Embryonic facial prominence (tissue), 1 donor: ENCODE measurements around the gene MPP4.

Experiments used
- DNase-seq: peaks from one replicate; pipeline ENCODE4 v3.0.0-alpha.2; 2016; ENCODE audit errors: extremely low spot score

The MPP4 gene, protein sequence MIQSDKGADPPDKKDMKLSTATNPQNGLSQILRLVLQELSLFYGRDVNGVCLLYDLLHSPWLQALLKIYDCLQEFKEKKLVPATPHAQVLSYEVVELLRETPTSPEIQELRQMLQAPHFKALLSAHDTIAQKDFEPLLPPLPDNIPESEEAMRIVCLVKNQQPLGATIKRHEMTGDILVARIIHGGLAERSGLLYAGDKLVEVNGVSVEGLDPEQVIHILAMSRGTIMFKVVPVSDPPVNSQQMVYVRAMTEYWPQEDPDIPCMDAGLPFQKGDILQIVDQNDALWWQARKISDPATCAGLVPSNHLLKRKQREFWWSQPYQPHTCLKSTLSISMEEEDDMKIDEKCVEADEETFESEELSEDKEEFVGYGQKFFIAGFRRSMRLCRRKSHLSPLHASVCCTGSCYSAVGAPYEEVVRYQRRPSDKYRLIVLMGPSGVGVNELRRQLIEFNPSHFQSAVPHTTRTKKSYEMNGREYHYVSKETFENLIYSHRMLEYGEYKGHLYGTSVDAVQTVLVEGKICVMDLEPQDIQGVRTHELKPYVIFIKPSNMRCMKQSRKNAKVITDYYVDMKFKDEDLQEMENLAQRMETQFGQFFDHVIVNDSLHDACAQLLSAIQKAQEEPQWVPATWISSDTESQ

DNA sequence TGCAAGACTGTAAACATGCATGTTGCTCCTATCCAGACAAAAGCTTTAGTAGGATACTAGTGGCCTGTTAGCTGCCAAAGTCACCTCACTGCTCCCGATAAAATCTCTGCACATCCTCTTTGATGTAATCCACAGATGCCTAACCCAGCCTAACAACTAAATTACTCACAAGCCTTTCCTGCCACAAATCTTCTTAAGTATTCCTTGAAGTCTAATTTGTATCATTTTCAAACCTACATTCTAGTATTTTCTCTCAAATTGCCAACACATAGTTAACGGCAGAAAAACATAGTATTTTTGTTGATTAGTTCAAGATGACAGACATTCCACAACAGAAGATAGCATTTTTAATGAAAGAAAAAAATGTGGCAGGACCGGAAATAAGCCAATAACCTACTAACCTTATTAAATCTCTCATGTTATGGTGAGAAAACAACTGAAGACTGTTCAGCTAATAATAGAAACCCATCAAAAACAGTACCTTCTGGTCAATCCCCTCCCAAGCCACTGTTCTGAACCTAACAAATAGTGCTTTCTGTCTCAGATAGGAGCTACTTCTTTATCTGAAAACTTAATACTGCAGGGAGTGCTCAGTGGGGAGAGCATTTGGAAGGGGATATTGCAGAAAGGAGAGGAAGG is at the start of gene MPP4:
MPP4 (minus strand) TSS at position 57 of the 639 bp plus-strand sequence. CDS start 4,690 bp downstream, outside the sequence.
- DNase-seq: no peak

DNA sequence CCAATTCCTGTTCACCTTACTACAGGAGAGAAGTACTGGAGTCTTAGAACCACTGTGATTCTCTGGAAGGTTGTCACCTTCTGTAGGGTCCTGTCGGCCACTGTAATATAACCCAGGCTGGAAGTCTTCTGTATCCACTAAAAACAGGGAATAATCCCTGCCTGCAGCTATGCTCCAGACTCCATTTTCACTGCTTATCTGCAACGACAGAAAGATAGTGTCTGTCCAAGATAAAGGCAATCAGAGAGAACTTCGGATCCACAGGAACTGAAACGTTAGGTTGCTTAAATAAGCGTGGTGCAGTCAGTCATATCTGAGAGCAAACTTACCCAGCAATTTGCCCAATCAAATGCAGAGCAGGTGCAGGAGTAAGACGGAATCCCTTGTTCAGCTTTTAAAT is 48.1 kb upstream of the MPP4 start:
- DNase-seq: no peak

DNA sequence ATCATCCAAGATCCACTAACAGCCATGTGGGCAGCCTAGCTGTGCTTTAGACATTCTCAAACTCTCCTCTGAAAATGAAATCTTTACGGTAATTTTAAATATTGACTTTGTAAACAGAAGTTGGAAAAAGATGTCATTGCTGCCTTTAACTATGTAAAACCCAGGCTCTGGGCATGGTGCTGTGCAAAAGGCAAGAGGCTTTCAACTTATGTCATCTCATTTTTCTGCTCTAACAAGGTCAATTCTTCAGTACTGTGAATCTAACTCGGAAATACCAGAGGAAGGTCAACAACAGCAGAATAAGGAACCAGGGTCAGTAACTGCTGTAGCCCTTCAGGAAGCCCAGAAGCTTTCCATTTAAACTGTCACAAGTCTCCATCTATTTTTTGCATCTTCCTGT is 37.0 kb upstream of the MPP4 start:
- DNase-seq: no peak

DNA sequence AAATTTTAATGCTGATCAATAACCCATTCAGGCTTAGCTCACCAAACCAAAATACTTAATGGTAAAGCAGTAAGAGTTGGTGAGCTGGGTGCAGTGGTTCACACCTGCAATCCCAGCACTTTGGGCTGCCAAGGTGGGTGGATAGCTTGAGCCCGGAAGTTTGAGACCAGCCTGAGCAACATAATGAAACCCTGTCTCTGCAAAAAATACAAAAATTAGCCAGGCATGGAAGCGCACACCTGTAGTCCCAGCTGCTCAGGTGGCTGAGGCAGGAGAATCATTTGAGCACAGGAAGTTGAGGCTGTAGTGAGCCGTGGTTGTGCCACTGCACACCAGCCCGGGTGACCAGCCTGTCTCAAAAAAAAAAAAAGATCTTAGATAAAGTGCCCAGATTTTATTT is 35.7 kb upstream of the MPP4 start:
- no peak for DNase-seq

DNA sequence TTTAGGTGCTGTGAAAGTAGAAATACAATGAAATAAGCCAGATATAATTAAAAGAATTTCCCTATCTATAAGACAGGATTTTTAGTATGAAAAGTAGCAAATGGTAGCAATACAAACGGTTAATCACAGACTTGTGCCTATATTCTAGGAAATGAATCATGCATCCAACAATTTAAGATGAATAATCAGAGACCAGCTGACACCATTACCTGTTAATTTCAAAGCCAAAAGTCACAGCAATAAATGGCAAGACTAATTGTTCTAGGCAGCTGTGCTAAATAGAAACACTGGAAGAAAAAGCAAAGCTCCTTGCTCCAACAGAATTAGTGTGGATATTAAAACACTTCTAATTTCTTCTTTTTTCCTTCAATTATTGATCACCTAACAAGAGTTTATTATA is 35.1 kb upstream of the MPP4 start:
- no peak for DNase-seq

DNA sequence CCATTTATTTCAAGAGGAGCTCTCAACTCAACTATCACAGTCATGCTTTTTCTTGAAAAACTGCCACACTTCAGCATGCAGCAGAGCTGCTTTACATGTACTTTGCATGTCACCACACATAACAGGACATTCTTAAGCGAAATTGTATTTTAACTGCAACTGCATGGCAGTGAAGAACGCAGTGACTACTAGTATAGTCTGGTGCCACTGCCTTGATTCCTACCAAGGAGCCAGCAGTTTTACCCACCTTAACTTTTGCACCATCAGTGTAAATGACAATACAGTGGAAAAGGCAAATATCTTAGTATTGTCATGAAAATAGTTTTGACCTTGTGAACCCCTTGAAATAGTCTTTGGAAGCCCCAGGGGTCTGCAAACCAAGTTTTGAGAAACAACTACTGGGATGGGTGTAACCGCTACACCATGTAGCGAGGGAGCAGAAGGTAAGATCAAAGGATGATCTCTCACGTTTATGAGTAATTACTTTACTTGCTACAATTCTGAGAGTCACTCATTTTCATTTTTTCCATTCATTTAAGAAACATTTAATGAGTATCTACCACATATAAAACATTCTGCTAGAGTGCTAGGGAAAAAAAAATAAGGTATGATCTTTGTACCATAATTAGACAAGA is 32.3 kb upstream of the MPP4 start:
- DNase-seq: no peak

DNA sequence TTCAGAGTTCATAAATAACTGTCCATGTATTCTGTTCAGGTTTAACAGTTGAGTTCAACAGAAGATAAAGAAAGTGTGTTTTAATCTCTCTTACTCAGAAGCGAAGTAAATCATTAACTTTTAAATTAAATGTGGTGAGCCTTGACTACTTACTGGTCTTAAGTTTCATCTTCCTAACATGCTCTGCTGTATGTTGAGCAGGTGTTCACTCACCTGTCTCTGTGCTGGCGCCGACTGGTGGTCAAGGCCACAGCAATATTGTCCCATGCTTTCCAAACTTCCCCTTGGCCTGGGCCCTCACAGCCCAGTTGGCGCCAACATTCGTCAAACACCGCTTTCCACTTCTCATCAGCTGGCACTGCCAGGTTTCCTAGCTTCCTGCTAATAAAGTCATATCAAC is 17.0 kb upstream of the MPP4 start:
- no peak for DNase-seq

DNA sequence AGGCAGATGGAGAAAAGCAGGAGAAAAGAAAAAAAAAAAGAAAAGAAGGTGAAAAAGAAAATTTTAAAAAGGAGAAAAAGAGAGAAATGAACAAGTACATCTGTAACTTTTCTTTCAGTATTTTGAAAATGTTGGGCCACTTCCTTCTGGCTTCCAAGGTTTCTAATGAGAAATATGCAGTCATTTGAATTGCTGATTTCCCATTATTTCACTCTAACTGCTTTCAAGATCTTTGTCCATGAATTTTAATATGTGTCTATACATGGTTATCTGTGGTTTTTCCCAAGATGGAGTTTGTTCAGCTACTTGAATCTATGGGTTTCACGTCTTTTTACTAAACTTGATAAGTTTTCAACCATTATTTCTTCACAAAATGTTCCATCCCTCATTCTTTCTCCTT is 14.3 kb upstream of the MPP4 start:
- no peak for DNase-seq

DNA sequence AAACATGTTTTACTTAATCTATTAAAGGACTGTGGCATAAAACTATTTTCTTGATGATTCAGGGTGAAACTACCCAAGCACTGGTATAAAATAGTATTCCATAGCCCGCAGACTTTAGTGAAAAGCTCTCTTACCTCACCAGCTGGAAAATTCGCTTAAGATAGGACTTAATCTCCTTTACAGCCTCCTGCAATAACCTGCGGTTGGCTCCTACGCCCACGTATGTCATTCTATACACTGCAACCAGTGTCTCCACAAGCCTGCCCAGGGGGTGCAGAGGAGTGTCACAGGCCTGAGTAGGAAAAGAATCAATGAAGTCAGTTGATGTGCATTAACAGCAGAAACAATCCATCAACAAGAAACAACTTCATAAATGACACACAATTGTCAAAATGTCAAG is 11.3 kb upstream of the MPP4 start:
- DNase-seq: no peak

DNA sequence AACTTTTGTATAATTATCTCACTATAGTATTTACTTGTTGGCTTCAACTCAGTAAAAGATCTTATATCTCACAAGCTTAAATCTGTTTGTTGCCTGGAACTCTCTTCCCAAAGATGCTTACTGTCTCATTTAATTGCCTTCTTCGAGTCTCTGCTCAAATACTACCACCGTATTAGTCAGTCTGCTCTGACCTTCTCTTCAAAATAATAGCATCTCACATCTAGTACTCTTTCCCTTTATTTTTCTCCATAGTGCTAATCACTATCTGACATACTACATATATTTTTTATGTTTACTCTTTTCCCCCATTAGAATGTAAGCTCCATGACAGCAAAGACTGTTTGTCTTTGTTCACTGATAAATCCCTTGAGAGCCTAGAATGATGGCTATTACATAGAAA is 10.6 kb upstream of the MPP4 start:
- no peak for DNase-seq

DNA sequence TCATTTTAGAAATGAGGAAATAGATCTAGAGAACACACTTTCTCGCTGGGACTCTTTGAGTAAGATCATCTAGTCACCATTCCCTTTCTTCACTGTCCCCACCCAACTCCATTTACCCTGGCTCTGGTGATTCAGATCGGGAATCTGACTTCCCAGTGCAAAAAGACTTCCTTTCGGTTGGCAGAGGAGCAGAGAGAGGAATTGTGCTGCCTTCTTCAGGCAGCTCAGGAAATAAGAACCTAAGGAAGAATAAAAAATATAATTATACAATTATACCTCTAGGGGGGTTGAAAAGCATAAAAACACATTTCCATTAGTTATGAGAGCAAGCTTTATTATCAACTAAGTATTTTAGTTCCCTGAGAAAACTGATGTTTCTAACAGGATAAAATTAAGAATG is 9.3 kb upstream of the MPP4 start:
- DNase-seq: no peak

DNA sequence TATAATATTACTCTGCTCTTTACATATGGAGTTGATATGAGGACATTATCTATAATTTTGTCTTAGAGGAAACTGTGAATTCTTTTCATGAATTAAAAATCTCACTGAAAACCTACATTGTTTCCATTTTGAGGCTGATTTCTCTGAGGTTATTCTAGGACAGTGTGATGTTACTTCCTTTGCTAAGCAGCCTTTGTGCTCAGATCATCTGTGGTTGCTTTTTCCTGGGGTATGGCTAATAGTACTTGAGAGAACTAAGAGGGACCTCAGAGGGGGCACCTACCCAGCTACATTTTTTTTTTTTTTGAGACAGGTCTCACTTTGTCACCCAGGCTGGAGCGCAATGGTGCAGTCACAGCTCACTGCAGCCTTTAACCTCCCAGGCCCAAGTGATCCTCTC is 8.7 kb upstream of the MPP4 start:
- no peak for DNase-seq

DNA sequence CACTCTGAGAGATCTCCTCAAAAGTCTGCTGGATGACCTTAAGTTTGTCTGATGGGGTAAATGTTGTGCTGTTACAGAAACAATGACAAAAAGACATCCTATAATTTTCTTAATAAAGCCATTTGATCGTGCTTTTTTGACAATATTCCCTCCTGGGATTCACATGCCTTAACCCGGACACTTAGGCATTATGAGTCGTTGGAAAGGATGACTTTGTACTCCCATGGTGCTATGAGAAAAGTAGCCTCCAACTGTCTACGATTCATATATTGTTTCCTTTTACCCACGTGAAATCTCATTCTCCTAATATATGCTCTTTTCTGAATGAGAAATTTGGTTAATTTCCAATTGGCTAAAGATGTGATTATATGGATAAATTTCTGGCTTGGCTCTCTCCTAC is 6.1 kb upstream of the MPP4 start:
- DNase-seq: no peak

DNA sequence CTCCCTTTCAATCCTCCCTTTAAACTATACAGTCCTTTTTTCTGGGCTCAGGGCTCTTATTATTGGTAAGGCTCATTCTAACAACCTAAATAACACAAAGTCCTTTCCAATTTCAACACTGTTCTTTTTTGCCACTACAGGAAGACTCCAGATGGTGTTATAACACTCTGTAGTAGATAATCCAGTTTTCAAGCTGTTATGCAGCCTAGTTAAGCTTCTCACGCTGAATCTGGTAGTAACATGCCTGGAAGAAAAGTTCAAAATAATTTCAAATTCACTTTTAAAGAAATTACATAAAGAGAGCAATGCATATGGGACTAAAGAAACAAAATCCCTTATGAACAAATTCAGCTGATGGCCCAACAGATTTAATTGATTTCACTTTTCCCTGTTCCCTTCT is 3.2 kb upstream of the MPP4 start:
- DNase-seq: no peak

DNA sequence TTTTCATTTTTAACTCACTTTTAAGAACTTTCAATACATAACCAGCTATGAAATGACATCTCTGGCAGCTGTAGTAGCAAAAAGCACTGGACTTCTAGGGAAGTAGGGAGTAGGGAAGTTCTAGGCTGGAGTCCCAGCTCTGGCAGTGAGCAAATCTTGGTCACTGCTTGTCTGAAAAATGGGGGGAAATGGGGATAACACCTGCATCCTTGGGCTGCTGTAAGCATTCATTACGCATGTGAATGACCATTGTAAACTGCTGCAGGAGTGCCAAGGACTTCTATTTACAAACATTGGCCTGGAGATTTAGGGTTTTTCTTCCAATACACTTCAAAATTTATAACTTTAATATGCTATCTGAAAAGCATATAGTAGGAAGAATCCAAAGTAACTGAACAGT is 972 bp upstream of the MPP4 start:
- no peak for DNase-seq

DNA sequence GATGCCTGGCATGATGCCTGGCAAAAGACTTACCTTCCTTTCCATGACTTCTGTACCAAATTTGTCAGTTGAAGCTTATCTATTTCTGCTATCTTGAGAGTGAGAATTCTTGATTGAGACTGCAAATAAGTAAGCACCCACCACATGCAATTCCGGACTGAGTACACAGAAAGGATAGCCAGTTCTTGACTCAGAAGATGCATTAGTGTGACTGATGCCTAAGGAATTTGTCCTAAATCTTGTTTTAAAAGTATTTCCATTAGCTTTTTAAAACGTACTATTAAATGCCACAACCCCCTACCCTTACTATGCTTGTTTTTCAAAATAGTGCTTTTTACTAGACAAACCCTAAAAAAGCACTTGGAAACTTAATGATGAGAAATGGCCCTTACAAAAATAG is 545 bp downstream of the MPP4 start:
- no peak for DNase-seq

DNA sequence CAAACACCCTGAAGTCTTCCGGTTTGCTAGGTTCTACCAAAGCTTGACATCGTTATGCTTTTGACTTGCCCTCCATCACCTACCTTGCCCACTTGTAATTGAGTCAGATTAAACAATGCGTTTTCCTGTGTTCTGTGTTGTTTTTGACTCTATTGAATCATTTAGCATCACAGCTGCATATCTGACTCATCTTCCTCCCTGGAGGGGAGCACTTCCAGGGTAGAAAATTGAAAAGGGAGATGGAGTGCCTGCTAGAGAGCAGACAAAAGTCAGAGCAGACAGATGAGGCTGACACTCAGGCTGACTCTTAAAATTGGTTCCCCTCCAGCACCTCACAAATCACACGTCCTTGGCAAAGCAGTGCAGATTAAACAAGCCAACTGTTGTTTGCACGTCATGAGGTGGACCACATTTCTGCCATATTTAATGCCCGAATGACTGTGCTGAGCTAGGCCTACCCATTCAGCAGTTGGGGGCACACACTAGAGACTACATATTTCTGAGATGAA is 2.2 kb downstream of the MPP4 start:
- no peak for DNase-seq

DNA sequence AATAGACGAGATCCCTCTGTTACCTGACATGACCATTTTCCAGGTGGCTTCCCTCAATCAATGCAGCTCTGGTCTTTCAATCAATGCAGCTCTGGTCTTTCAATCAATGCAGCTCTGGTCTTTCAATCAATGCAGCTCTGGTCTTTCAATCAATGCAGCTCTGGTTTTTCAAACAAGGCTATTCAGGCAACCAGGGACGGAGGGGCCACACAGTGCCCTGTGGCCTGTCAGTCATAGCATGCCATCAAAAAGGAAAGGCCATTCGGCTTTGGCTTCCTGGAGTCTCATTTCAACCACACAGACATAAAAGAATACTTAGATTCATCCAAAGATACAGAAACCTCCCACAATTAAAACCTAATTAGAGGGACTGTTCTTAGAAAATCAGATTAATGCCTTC is 13.3 kb downstream of the MPP4 start:
- no peak for DNase-seq

DNA sequence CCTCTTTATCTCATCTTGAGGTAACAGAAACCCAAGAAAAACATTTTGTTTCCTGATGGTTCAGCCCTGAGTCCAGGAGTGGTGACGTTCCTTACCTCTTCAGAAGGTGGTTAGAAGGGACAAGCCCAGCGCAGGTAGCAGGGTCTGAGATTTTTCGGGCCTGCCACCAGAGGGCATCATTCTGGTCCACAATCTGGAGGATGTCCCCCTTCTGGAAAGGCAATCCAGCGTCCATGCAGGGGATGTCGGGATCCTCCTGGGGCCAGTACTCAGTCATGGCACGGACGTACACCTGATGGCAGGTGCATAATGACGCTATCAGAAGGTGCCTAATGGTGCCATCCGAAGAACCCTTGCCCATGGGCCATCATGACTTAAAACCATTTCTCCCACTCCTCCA is 17.7 kb downstream of the MPP4 start:
- no peak for DNase-seq

DNA sequence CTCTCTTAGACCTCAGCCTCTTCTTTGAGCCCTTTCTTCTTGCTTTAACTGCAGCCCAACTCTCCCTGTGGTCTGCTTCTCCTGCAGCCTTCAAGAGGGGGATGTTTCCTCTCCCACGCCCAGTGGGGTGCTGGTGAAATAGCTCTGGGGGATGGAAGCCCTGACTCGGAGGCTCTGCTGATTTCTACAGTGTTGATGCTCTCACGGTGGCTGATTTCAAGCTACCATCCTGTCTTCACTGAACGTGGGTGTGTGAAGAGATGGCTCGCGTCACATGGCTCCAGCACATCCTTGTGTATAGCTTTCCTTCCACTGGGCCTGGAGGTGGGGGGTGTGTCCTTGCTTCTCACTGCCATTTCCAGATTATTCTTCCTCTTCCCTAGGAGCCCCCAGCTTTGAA is 20.0 kb downstream of the MPP4 start:
- no peak for DNase-seq

DNA sequence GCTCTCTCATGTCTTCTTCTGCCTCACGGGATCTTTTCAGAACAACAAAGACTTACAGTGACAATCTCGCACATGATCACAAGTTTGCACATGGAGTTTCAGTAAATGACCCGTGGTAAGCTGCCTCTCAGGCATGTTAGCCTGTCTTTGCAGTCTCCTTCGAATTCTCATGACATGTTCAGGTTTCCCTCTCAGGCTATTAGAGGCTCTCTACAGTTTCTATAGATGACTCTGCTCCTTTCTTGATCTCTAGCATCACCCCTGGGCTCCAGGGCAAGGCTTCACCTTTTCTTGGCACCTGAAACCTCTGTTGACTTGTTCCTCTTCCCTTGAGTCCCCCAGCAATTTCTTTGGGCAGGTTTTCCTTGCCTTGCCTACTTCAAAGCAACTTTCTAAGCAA is 23.0 kb downstream of the MPP4 start:
- no peak for DNase-seq

DNA sequence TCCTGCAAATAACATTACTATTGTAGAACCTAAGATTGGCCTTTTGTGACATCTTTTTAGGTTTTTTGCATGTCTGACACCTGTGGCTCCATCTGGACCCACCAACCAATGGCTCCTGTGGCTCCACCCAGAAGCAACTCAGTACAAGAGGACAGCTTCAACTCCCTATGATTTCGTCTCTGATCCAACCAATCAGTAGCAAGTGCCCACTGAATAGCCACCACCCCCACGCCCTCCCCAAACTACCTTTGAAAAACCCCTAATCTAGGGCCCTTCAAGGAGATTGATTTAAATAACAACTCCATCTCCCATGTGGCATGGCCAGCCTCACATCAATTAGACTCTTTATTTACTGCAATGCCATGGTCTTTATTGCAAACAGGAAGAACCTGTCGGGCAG is 23.6 kb downstream of the MPP4 start:
- no peak for DNase-seq

DNA sequence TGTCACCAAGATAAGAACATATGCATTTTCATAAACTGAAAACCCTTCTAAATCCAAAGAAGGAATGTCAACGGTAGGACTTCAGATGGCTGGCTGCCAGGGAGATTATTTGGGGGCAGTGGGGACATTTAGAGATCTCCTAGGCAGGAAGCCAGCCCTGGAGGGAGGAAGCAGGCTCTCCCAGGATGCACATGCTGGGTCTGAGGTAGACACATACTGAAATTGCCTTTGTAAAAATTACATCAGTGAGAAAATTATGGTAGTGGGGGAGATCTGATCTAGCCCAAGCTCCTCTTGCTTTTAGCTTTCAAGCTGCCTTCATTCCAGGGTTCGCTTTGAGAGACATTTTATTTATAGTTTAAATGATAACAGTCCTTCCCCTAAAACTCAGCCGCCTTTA is 24.1 kb downstream of the MPP4 start:
- DNase-seq: no peak
